Caco-2 (cell line): ENCODE measurements around the gene SMARCC1. TPM values are rescaled to one million over a fixed set of nuclear protein-coding genes. Genes with fewer than 3 reads are reported as not detected.
"Not testable (repeated sequence)": the region's sequence is repeated elsewhere in the genome, so short reads cannot be mapped to it uniquely, and the experiment has no call there.

ENCODE experiments used
- BruUV-seq: library from RNA; stranded (reverse); fragments of 400-500 nt; replicated peaks from 2 replicates; lab custom pipeline; 2021; lab: Mats Ljungman, UMichigan
- CTCF ChIA-PET: fragments of 300-600 bp; sonication (Branson Sonifier 250); formaldehyde crosslinking; loops from one replicate; lab custom pipeline; 2022; ENCODE audit warnings: antibody characterized with exemption; lab: Charles Lee
- POLR2A ChIA-PET: fragments of 300-600 bp; sonication (Branson Sonifier 250); formaldehyde crosslinking; loops from one replicate; lab custom pipeline; 2022; ENCODE audit warnings: antibody characterized with exemption; lab: Charles Lee
- DNase-seq, 2 experiments: peaks; one replicate each; pipeline versions ENCODE4 v3.0.0 to v3.0.0-alpha.2; 2020 to 2022
- H3K27me3 ChIP-seq: replicated peaks from 2 replicates; pipeline ENCODE4 v1.6.0; 2011; ENCODE audit warnings: low read length; ENCODE audit not compliant: control insufficient read depth, insufficient read depth
- H3K36me3 ChIP-seq: 2 replicates; pipeline ENCODE4 v1.5.1; 2011; ENCODE audit warnings: low read length; ENCODE audit not compliant: control insufficient read depth, insufficient read depth
- H3K4me1 ChIP-seq: fragments of 250-450 bp; sonication (Bioruptor Pico); 2 replicates; pipeline ENCODE4 v1.5.1; 2020; ENCODE audit warnings: mild to moderate bottlenecking
- H3K4me3 ChIP-seq: 2 replicates; pipeline ENCODE4 v1.5.1; 2011; ENCODE audit warnings: low read depth, mild to moderate bottlenecking, control low read depth, low read length
- H3K9me3 ChIP-seq: fragments of 250-450 bp; sonication (Bioruptor Pico); 2 replicates; pipeline ENCODE4 v1.5.1; 2020; ENCODE audit warnings: mild to moderate bottlenecking, moderate library complexity
- H3K27ac Mint-ChIP-seq: one replicate; pipeline ENCODE4 v1.8.0; 2022; ENCODE audit warnings: mixed read lengths; ENCODE audit not compliant: unreplicated experiment
- H3K27me3 Mint-ChIP-seq: one replicate; pipeline ENCODE4 v1.8.0; 2022; ENCODE audit warnings: mixed read lengths; ENCODE audit not compliant: insufficient read depth, unreplicated experiment
- H3K36me3 Mint-ChIP-seq: one replicate; pipeline ENCODE4 v1.8.0; 2022; ENCODE audit warnings: mild to moderate bottlenecking, mixed read lengths; ENCODE audit not compliant: insufficient read depth, unreplicated experiment
- H3K4me1 Mint-ChIP-seq: one replicate; pipeline ENCODE4 v1.8.0; 2022; ENCODE audit warnings: low read depth, mixed read lengths; ENCODE audit not compliant: unreplicated experiment
- H3K4me3 Mint-ChIP-seq: one replicate; pipeline ENCODE4 v1.8.0; 2022; ENCODE audit warnings: mild to moderate bottlenecking, moderate library complexity, mixed read lengths; ENCODE audit not compliant: unreplicated experiment
- H3K9me3 Mint-ChIP-seq: one replicate; pipeline ENCODE4 v1.8.0; 2022; ENCODE audit warnings: mixed read lengths; ENCODE audit not compliant: unreplicated experiment
- CTCF ChIP-seq, 2 experiments: fragments of 200-600 bp in 1 of 2; IDR thresholded peaks; 1 replicate in 1 of 2; 2 replicates in 1 of 2; pipeline versions ENCODE4 v1.5.1 to v1.8.0; 2011 to 2022; ENCODE audit warnings: antibody characterized with exemption in 1 of 2, control low read depth in 1 of 2, inconsistent platforms in 1 of 2, low read depth in 1 of 2, low read length in 1 of 2, mild to moderate bottlenecking in 1 of 2, moderate library complexity in 1 of 2; ENCODE audit not compliant: insufficient read depth in 1 of 2, severe bottlenecking in 1 of 2, unreplicated experiment in 1 of 2
- intact Hi-C: fragments of 100-400 bp; cut with micrococcal nuclease; formaldehyde crosslinking; loops from one replicate; pipeline ENCODE4 v1.10.0; 2022; ENCODE audit not compliant: unreplicated experiment
- total RNA-seq: library from RNA; stranded (reverse); gene quantifications from 2 replicates; pipeline ENCODE4 v1.2.3, GENCODE V29; 2022

SMARCC1 gene
- total RNA-seq, 1 experiment from 2014 or later: 128 TPM

GRCh38 chr3:47761046-47761445, 20.6 kb downstream of the SMARCC1 start:
- no peak for DNase-seq
- Histone ChIP-seq H3K4me3 (no peak overlapping the region), H3K36me3 (peaks cover 1% of the 10 kb centered on the region; the same call in 1 of the 2 replicates), H3K9me3 (no peaks in the 10 kb centered on the region), H3K27me3 (no peaks in the 10 kb centered on the region), H3K4me1 (no peaks in the 10 kb centered on the region)
- intact Hi-C loops: no loop called here
- no peak for TF ChIP-seq CTCF (IDR thresholded peaks at IDR 0.05; ENCODE audit: insufficient read depth in 1 of 2, low read depth in 1 of 2, low read length in 1 of 2, severe bottlenecking in 1 of 2, unreplicated experiment in 1 of 2)
- Mint-ChIP-seq H3K36me3 (peaks cover 63% of the 10 kb centered on the region), H3K4me1 (no peaks in the 10 kb centered on the region), H3K4me3 (no peak overlapping the region), H3K27me3 (no peaks in the 10 kb centered on the region), H3K27ac (peak overlapping the region; percentile 59), H3K9me3 (no peaks in the 10 kb centered on the region)
- CTCF ChIA-PET: no interaction called here
- no TSS peak for BruUV-seq
- POLR2A ChIA-PET: no interaction called here

- H3K4me1 Mint-ChIP-seq, H3K27me3 ChIP-seq, H3K4me1 ChIP-seq, H3K4me3 Mint-ChIP-seq, DNase-seq, CTCF ChIA-PET, H3K9me3 Mint-ChIP-seq, H3K27ac Mint-ChIP-seq, H3K27me3 Mint-ChIP-seq, H3K36me3 ChIP-seq, intact Hi-C loops, H3K4me3 ChIP-seq, BruUV-seq, H3K9me3 ChIP-seq: not testable (repeated sequence)
- peaks cover 61% of the 10 kb centered on the region for H3K36me3 Mint-ChIP-seq
- POLR2A ChIA-PET: interaction anchor here (0.7 kb wide), 1 partner anchor 25 kb away, joined by 5 read pairs; no protein-coding TSS in a partner anchor
Measured at GRCh38 chr3:47760207-47760606, 21.5 kb downstream of the SMARCC1 start.

GRCh38 chr3:47758261-47759025, 23.2 kb downstream of the SMARCC1 start:
- TF ChIP-seq CTCF (IDR thresholded peaks at IDR 0.05; ENCODE audit: insufficient read depth in 1 of 2, low read depth in 1 of 2, low read length in 1 of 2, severe bottlenecking in 1 of 2, unreplicated experiment in 1 of 2): no peak

More at GRCh38 chr3:47758261-47759025, 23.2 kb downstream of the SMARCC1 start:
- ChIA-PET CTCF (interaction anchor here (0.9 kb wide), 1 partner anchor 393 kb away, joined by 3 read pairs; no protein-coding TSS in a partner anchor), POLR2A (no interaction called here)
- no TSS peak for BruUV-seq
- intact Hi-C loops: no loop called here
- peaks cover 1% of the 10 kb centered on the region; the same call in 1 of the 2 replicates for H3K36me3 ChIP-seq
- DNase-seq: no peak
- Mint-ChIP-seq H3K9me3 (no peaks in the 10 kb centered on the region), H3K27ac (no peak overlapping the region), H3K36me3 (peaks cover 66% of the 10 kb centered on the region), H3K27me3 (no peaks in the 10 kb centered on the region), H3K4me1 (no peaks in the 10 kb centered on the region), H3K4me3 (no peak overlapping the region)
- no peaks in the 10 kb centered on the region for H3K9me3 ChIP-seq
- H3K27me3 ChIP-seq: no peaks in the 10 kb centered on the region
- H3K4me3 ChIP-seq: no peak overlapping the region
- H3K4me1 ChIP-seq: no peaks in the 10 kb centered on the region
